Stimulated activated CD8-positive, alpha-beta memory T cell treated with anti-CD3 and anti-CD28 coated beads, Interleukin-12 subunit alpha, Interleukin-12 subunit beta, amount 100 ng/mL, for 24 hours (primary cell): Measurements from ENCODE around the gene C10orf67.

Experiments used
- DNase-seq: peaks from one replicate; pipeline ENCODE4 v3.0.0-alpha.2; 2020; ENCODE audit errors: extremely low read depth

The C10orf67 gene

GRCh38 chr10:23171232-23171876, 173.2 kb downstream of the C10orf67 start:
- DNase-seq: no peak

DNA sequence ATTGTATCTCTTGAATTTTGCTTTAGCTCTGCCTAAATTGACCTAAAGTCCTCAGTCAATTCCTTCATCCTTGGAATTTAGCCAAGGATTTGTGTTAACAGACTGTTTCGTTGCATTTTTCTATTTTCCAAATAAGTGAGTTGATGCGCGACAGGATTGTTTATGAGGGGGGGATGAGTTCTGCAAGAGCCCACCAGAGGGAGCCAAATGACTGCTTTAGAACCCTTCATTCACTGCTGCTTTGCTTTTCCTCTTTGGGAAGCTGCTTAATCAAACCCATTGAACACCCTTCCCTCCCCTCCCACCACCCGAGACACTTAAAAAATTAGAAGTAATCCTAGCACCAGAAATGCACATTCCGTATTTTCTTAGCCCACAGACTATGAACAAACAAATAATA, 186.2 kb downstream of the C10orf67 start:
- DNase-seq: no peak

GRCh38 chr10:23157691-23158369, 186.8 kb downstream of the C10orf67 start:
- no peak for DNase-seq

DNA sequence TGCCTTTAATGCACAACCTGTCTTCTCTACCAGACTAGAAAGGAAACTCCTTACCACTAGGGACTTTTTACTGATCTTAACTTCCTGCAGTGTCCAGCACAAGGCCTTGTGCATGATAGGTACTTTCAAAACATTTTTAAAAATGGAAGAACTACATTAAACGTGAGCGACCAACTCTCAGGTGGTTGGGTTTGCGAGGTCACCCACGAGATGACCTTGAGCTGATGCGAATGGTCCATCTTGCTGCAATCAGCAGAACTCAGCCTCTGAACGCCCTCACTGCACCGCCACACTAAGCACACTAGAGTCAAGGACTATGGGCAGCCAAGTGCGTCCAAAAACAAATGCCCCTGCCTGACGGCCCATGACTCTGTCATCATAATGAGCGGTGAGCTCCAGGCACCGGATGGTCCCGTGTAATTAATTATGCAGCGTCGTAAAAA, 187.3 kb downstream of the C10orf67 start:
- DNase-seq: no peak

DNA sequence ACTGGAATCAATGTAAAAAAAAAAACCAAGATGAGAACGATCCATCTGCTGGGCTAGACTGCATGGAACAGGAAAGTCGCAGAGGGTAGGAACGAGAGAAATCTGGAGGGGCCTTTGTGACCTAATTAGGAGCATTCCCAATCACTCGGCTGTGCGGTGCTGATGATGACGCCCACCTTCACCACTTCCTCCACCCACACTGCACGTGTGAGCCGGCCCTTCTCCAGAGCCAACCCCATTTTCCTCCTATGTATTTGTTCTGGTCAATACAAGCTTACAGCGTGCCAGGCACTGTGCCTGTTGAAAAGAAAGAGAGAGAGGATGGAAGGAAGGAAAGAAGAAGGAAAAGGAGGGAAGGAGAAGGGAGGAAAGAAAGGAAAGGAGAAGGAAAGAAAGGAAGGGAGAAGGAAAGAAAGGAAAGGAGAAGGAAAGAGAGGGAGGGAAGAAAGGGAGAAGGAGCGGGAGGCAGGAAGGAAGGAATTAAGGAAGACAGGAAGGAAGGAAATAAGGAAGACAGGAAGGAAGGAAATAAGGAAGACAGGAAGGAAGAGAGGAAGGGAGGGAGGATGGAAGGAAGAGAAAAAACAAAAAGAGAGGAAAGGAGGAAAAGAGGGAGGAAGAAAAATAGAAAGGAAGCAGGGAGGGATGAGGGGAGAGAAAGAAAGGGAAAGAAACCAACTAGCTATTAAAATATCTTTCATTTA, 188.0 kb downstream of the C10orf67 start:
- no peak for DNase-seq

GRCh38 chr10:23155169-23155568, 189.4 kb downstream of the C10orf67 start:
- DNase-seq: no peak
